HG03520 (cell line): Measurements from ENCODE around the gene CLUH.

Source experiments
- ATAC-seq: cut with Tn5 transposase; IDR thresholded peaks from one replicate; pipeline ENCODE4 v1.9.1; 2021; ENCODE audit warnings: mild to moderate bottlenecking, moderate library complexity; ENCODE audit not compliant: unreplicated experiment

Gene CLUH

DNA sequence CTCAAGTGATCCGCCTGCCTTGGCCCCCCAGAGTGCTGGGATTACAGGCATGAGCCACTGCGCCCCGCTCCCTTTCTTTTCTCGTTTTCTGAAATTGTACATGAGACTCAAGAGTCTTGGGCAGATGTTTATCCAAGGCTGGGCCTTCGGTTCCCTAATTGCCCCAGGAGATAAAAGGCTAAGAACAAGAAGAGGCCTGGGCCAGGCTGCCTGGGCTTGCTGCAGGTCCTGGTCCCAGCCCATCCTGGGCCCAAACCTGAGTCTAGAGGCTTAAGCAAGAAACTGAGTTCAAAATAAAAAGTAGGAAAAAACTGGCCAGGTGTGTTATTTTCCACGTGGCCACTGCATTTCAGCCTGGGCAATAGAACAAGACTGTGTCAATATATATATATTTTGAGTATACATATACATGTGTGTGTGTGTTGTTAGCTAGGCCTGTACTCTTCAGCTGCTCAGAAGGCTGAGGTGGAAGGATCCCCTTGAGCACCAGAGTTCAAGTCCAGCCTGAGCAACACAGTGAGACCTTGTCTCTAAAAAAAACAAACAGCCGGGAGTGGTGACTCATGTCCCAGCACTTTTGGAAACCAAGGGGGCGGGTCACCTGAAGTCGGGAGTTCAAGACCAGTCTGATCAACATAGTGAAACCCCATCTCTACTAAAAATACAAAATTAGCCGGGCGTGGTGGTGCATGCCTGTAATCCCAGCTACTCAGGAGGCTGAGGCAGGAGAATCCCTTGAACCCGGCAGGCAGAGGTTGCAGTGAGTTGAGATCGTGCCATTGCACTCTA is 6.8 kb upstream of the CLUH start:
- ATAC-seq = no peak

DNA sequence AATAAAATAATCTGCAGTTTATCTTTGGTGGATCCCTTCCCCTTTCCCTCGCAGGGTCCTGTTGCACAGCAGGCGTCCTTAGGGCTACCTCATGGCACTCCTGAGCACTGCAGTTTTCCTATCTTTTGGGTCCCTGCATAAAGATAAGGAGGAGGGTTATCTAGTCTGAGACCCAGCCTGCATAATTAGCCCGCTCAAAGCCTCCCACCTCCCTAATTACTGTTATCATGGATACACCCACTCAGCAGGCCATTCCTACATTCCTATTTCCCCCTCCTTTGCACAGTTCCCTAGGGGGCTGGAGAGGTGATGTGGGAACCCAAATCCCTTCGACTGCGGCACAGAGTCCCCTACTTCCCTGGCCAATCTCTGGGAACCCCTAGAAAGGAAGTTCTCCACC is 5.1 kb upstream of the CLUH start:
- no peak for ATAC-seq

DNA sequence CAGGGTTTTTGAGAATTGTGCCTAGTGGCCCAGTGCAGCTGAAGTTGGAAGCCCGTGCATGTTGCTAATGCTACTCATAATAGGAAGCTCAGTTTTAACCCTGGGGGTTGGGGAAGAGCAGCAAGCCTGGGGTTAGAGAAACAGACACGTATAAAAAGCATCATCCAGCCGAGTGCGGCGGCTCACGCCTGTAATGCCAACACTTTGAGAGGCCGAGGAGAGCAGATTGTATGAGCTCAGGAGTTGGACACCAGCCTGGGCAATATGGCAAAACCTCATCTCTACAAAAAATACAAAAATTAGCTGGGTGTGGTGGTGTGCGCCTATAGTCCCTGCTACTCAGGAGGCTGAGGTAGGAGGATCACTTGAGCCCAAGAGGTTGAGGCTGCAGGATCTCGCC is 2.3 kb upstream of the CLUH start:
- ATAC-seq = no peak

DNA sequence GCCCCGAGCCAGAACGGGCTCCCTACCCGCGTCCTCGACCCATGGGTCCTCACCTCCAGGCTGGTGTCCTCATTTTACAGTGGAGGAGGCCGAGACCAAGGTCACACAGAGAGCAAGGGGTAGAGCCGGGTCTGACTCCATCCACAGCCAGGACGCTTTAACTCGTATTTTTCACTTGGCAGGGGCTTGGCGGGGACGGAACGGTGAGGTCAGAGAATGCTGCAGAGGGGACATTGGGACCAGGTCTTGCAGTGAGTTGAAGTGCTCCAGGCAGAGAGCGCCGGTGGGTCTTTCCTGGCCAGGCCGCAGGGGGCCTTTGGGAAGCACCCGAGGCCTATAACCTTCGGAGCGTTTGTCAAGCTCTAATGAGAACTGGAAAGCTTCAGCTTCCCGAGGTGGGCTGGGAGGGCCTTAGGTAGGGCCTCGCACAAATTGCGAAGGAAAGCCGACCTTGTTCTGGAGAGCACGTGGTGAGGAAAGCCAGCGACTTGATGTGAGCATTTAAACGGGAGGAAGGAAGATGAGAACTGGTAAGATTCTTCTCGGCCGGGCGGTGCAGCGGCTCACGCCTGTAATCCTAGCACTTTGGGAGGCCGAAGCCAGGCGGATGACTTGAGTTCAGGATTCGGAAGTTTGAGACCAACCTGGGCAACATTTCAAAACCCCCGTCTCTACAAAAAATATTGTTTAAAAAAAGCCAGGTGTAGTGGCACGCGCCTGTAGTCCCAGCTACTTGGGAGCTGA is 908 bp upstream of the CLUH start:
- no peak for ATAC-seq

DNA sequence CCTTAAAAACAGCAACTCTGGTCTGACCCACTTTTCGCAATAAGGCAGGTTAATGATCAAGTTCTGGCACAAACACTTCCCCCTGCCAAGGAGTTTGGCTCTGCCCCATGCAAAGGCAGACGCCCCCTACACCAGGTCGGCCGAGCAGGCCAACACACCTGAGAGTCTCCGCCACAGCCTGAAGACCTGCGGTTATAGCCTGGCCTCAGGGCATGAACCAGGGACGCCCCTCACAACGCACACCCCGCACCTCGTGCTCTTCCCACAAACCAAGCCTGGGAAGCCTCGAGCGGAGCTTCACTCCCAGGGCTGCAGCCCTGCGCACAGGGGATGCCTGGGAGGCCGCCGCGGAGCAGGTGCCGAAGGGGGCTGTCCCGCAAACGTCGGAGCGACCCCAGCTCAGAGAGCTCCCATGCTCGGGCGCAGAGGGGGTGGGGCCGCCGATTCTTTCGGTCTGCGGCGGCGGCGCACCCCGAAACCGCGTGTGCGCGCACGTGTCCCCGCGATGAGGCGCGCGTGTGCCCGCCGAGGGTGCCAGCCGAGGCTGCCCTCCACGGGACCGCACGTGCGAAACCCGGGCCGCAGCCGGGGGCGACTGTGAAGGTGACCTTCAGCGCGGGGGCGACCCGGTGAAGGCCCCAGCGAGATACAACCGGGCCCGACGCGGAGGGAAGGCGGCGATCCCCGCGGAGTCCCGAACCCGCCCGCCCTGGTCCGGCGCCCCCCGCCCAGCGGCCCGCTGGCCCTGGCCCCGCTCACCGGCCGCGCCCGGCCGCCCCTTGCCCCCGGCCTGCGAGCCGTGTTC is 559 bp downstream of the CLUH start:
- ATAC-seq = peak; percentile 18

DNA sequence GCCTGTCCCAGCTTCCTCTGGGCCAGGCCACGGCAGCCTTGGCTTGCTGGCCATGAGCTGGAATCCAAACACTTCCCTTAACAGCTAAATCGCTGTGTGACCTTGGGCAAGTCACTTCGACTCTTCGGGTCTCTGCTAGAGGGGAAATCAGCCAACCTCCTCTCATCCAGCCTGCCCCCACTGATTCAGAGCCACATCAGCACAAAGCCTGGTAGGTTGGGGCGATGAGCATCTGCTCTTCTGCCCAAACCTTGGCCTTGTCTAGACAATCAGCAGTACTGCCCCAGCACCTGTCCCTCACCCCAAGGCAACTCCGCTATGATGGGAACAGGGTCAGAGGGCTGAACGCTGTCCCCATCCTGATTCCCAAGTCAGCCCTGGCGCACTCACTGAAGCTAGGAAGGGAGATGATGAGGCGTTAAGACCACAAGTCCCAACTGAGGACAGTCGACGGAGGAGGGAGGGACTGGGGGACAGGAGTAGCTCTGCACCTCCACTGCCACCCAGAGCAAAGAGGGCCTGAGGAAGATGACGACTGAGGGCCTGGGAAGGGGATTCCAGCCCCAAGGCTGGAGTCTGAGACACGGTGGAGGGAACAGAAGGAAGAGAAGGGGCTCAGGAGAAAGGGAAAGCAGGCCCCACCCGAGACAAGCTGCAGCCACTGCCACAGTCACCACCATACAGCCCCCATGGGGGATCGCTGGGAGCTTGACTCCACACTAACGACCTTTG is 1.3 kb downstream of the CLUH start:
- peak; percentile 6 for ATAC-seq

DNA sequence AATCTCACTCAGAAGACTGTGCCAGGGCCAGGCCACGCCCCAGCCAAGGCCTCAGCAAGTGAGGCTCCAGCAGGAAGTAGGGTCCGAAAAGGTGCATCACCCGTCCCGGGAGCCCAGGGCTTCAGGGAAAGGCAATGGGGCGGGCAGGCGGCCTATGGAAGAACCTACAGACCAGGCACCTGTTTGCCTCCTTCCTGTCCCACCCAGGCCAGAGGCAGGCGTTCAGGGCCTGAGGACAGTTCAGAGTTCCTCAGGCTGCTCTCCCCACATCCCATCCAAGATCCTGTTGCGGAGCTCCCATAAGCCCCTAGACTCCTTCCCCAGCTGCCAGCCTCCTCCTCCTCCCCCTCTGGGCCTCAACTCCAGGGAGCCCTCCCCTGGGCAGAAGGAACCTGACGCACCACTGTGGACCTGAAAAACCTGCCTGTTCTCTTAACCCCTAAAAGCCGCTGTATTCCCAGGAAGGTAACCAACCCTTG is 2.3 kb downstream of the CLUH start:
- no peak for ATAC-seq

DNA sequence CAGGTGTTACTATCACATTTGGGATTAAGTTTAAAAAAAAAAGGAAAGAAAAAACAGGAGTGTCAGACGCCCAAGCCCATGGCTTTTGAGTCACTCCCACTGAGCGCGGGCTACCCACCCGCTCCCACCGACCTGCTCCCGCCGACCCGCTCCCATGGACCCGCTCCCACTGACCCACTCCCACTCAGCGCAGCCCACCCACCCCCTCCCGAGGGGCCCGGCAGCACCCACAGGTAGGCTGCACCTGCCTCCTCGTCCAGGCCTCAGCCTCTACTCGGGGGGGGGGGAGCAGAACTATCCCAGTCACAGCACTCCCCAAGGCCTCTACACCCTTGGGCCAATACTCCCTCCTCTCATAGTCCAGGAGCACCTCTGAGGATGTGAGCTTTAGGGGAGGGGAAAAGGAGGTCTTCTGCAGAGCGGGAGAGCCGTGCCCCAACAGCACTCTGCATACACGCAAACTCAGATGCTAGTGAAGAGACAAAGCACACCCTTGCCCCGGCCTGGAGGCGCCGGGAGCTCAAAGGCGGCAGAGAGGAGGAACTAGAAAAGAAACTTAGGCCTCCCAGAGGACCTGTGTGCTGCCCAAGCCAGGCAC is 2.9 kb downstream of the CLUH start:
- ATAC-seq = no peak

DNA sequence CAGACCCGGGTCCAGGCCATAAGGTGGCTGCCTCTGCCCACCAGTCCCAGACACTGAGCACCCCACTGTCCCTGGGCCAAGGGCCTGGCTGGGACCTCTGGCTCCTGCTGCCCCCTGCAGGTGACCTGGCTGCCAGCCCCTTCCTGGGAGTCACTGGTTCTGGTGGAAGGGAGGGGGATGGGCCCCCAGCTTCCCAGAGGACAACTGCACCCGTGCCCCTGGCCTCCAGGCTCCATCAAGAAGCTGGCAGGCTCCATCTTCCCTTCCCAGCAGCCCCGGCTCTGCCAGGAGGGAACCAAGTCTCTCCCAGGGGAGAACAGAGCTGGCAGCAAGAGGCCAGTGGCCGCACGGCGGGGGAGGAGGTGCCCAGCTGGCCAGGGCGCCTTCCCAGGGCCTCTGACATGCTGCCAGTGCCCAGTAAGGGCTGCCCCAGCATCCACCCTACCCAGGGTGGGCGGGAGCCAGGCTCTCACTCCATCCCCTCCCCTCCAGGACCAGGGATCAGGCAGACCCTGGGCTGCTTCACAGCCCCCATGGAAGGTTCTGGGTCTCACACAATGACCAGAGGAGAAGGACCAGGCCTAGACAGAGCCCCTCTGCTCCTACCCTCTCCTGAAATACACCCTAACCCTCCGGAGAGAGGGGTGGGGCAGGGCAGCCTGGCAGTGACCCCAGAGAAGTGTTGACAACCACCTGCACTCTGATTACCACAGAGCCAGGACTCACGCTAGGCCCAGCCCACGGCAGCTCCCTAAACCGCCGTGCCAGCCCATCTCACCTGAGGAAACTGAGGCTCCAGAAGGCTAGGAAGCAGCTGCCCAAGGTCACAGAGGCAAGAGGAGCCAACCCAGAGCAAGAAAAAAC is 3.6 kb downstream of the CLUH start:
- no peak for ATAC-seq

DNA sequence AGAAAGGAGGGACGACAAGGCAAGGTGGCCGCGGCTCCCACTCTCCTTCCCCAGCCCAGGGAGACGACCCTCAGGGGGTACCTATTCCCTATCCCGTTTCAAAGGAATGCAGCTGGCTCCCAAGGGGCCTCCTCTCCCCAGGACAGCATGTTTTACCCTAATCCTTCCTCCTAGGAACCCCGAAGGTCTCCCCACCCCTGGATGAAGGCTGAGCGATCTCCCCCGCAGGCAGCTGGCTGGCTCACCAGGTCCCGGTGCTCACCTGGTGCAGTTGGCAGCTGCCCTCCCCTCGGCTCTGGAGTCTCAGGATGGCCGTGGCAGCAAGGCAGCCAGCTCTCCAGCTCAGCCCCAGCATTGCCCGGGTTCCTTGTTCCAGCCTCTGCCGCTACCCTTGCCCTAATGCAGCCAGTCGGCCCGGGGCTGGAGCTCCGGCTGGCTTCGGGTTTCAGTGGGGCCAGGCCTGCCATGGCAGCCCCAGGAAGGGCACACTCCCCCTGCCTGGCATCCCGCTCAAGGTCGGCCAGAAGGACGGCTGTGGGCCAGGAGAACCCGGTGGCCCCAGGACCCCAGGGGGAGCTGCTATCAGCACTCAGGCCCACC is 4.6 kb downstream of the CLUH start:
- ATAC-seq = no peak

DNA sequence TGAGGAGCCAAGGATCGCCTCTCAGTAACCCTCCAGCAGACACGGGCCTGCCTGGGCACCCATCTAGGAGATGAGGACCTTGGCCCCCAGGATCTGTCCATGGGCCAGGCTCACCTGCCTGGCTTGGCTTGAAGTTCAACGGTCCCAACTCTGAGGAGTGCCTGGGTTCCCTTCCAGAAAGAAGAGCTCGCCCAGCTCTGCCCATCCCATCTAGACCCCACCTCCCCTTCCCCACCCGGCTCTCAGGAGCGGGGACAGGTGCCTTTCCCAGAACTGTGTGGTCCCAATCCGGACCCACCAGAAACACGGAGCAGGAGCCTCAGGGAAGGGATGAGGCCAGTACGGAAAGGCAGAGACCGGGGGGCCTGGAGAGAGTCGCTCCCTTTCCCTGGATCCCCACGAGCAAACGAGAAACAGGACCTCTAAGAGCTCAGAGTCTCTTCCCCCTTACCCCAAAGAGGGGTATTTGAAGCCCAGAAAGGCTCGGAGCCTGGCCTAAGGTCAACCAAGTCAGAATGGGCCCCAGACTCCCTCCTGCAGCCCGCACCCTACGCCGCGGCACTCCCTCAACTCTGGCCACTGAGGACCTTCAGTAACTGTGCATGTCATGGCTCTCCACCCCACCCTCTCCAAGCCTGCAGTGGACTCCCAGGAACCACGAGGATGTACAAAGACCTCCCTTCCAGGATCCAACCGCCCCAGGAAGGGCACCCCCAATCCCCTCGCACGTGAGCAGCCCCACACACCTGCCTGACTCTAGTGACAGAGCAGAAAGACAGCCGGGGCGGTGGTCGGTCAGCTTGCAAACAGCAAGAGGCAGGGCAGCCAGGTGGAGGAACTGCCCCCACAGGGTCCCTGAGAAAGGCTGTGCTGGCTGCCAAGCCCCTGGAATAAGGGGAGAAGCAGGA is 5.4 kb downstream of the CLUH start:
- ATAC-seq = no peak

DNA sequence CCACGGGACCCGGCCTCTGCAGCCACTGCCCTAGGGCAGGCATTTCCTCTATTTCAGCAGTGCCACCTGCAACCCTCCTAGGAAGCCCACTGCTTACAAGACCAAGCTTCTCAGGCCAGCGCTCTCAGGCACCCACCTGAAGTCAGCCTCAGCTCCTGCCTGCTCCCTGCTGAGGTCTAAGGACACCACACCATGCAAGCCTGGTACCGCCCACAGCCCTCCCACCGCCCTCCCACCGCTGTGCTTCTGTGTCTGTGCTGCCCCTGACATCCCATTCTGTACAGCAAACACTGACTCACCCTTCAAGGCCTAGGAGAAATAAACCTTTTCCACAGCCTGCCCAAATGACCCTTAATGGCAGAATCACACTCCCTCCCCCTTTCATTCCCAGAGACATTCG is 6.3 kb downstream of the CLUH start:
- no peak for ATAC-seq

DNA sequence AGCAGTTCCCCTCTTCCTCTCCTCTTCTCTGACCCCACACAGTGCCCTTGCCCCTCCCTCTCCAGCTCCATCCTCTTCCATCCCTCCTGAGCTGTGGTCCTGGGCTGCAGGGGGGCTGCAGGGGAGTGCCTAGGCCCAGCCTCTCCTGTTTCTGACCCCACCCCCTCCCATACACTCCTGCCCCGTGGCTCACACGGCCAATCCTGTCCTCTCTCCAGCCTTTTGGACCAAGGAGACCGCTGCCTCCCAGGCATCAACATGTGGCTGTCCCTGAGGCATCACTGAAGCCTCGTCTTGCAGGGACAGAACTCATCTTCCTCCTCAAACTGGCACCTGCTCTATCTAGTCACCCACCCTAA is 6.7 kb downstream of the CLUH start:
- ATAC-seq = no peak

DNA sequence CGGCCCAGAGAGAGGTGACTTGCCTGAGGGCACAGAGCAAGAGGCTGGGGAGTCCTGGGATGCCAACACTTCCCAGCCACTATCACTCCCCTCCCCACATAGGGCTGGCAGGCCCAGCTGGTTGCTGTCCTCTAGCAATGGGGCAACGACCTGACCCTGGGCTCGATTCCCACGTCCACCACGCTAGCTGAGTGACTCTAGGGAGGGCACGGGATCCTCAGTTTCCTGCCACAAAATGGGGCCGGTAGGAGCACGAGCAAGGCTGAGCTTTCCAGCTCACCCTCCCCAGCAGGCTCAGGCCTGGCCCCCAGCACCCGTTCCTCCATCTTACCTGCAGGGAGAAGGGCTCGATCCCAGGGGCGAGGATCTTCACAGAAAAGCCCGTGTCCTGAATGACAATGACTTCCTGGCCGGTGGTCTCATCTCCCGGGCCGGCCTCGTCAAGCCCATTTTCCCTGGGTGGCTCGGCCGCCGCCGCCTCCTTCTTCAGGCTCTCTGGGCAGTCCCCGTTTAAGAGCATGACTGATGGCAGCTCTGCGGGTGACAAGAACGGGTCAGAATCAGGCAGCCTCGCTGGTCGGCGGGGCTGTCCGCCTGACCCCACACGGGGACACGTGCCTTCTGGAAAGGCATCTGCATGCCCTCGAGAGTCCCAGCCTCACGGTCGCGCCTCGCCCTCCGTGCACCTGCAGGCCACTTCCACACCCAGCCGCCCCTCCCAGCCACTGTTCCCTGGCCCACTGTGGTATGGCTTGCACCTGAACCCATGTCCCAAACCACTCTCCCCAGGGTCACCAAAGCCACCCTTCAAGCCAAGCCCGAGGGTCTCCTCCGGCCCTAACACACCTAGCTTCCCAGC is 7.3 kb downstream of the CLUH start:
- ATAC-seq = no peak

DNA sequence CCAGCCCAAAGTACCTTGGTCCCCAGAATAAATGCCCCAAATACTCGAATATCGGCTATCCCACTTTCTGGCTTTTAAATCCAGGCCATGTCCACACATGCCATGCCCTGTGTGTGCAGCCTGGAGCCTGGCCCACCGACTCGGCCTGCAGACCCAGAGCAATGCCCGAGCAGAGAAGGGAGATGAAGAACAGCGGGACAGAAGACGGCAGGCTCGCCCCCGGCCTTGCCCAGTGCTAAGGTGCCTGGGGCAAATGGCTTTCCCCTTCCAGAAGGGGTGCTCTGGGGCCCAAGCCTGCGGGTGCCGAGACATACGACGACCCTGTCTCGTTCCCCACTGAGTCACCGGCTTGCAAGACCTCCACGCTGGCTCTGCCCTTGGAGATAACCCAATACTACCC is 8.0 kb downstream of the CLUH start:
- ATAC-seq = no peak

DNA sequence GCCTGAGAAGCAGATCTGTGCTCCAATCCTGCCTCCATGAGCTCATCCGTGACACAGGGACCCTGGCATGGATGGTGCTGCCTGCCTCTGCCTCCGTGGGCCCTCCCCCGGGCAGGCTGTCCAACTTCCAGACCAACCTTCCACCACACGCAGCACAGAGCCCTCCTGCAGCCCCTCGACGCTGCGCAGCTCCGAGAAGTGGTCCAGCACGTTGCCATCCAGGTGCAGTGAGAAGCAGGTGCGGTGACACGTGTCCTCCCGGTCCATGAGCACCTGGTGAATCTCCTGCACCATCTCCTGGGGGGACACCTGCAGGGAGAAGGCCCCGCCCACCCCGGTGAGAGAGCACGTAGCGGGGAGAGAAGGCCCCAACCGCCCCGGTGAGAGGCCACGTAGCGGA is 8.4 kb downstream of the CLUH start:
- no peak for ATAC-seq

DNA sequence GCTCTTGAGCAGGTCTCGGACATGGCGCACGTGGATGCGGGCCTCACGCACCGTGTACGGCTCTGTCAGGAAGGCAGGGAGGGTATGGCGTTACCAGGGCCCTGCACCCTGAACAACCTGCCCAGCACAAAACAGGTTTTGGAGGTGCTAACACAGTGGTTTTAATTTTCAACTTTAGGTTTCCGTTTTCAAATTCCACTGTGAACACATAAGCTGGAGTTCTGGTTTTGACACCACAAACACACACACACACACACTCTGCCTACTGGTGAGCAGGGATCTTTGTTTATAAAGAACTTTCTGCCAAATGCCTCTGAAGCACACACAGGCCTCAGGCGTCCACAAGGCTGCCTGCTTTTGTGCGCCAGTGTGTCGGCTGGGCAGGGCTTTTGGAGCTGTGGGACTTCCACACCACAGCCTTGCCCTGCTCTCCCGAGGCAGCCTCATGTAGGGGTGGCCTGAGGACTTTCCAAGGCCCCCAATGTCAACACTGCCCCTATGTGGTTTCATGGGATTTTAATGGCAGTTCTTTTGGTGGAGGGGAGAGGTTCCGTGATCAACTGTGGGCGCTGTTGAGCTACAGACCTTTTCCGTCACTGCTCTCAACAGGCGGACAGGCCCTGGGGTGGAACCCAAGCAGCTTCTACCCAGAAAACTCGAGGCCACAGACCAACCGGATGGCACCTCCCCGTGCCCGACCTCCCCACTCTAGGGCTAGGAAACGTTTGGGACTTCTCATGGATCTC is 9.4 kb downstream of the CLUH start:
- ATAC-seq = no peak
